H9 (cell line): ENCODE measurements around the gene IRF1. TPM values are rescaled to one million over a fixed set of nuclear protein-coding genes. Genes with fewer than 3 reads are reported as not detected.

Experiments used
- DNase-seq: peaks from one replicate; pipeline ENCODE4 v3.0.0-alpha.2; 2017
- H2AFZ ChIP-seq: one replicate; pipeline ENCODE4 v1.6.1; 2013; ENCODE audit warnings: mild to moderate bottlenecking, low read length, control low read depth, moderate library complexity
- H2AK5ac ChIP-seq: 2 replicates; pipeline ENCODE4 v1.6.1; 2013; ENCODE audit warnings: low read length, control low read depth, mixed read lengths; ENCODE audit not compliant: insufficient read length
- H2BK120ac ChIP-seq: one replicate; pipeline ENCODE4 v1.6.1; 2013; ENCODE audit warnings: low read depth, mild to moderate bottlenecking, low read length, control low read depth, inconsistent platforms; ENCODE audit not compliant: poor library complexity, severe bottlenecking
- H2BK12ac ChIP-seq: 2 replicates; pipeline ENCODE4 v1.6.1; 2013; ENCODE audit warnings: low read length, control low read depth, mixed read lengths, low read depth; ENCODE audit not compliant: insufficient read length
- H2BK15ac ChIP-seq: 2 replicates; pipeline ENCODE4 v1.6.1; 2013; ENCODE audit warnings: low read depth, low read length, control low read depth
- H2BK20ac ChIP-seq: one replicate; pipeline ENCODE4 v1.6.1; 2013; ENCODE audit warnings: low read depth, mild to moderate bottlenecking, low read length, control low read depth, inconsistent platforms; ENCODE audit not compliant: poor library complexity, severe bottlenecking
- H2BK5ac ChIP-seq: 2 replicates; pipeline ENCODE4 v1.6.1; 2013; ENCODE audit warnings: low read length, control low read depth, mixed read lengths; ENCODE audit not compliant: insufficient read length
- H3K14ac ChIP-seq: 2 replicates; pipeline ENCODE4 v1.6.1; 2013; ENCODE audit warnings: low read length, control low read depth; ENCODE audit not compliant: insufficient read depth
- H3K18ac ChIP-seq: 2 replicates; pipeline ENCODE4 v1.6.1; 2013; ENCODE audit warnings: low read depth, mild to moderate bottlenecking, mixed read lengths, low read length, control low read depth; ENCODE audit not compliant: insufficient read length
- H3K23ac ChIP-seq: 2 replicates; pipeline ENCODE4 v1.6.1; 2013; ENCODE audit warnings: low read length, control low read depth, mixed read lengths, low read depth; ENCODE audit not compliant: insufficient read length
- H3K23me2 ChIP-seq: 2 replicates; pipeline ENCODE4 v1.6.1; 2013; ENCODE audit warnings: low read depth, mild to moderate bottlenecking, mixed read lengths, low read length, control low read depth; ENCODE audit not compliant: insufficient read length, poor library complexity, severe bottlenecking
- H3K27ac ChIP-seq: 2 replicates; pipeline ENCODE4 v1.5.1; 2013; ENCODE audit warnings: low read length, control low read depth, mixed read lengths, low read depth; ENCODE audit not compliant: insufficient read length
- H3K27me3 ChIP-seq: 2 replicates; pipeline ENCODE4 v1.6.1; 2013; ENCODE audit warnings: low read length, control low read depth, inconsistent platforms; ENCODE audit not compliant: insufficient read depth
- H3K4ac ChIP-seq: 2 replicates; pipeline ENCODE4 v1.6.1; 2013; ENCODE audit warnings: low read depth, mild to moderate bottlenecking, control low read depth, inconsistent platforms, low read length, moderate library complexity
- H3K4me1 ChIP-seq: 2 replicates; pipeline ENCODE4 v1.6.1; 2013; ENCODE audit warnings: low read length, control low read depth, inconsistent platforms; ENCODE audit not compliant: insufficient read depth
- H3K4me2 ChIP-seq: 2 replicates; pipeline ENCODE4 v1.6.1; 2013; ENCODE audit warnings: low read length, control low read depth, mixed read lengths; ENCODE audit not compliant: insufficient read length, insufficient read depth
- H3K56ac ChIP-seq: 2 replicates; pipeline ENCODE4 v1.6.1; 2013; ENCODE audit warnings: low read depth, mild to moderate bottlenecking, mixed read lengths, low read length, control low read depth; ENCODE audit not compliant: insufficient read length
- H3K79me1 ChIP-seq: 2 replicates; pipeline ENCODE4 v1.6.1; 2013; ENCODE audit warnings: low read depth, mild to moderate bottlenecking, moderate library complexity, low read length, control low read depth, inconsistent platforms; ENCODE audit not compliant: insufficient read depth, poor library complexity, severe bottlenecking
- H3K79me2 ChIP-seq: 2 replicates; pipeline ENCODE4 v1.6.1; 2013; ENCODE audit warnings: low read length, control low read depth, inconsistent platforms; ENCODE audit not compliant: insufficient read depth
- H3K9ac ChIP-seq: 2 replicates; pipeline ENCODE4 v1.6.1; 2013; ENCODE audit warnings: low read length, control low read depth, mixed read lengths; ENCODE audit not compliant: insufficient read length; ENCODE audit errors: extremely low read depth
- H3K9me3 ChIP-seq: one replicate; pipeline ENCODE4 v1.6.1; 2013; ENCODE audit warnings: low read depth, low read length, inconsistent platforms; ENCODE audit not compliant: control insufficient read depth
- H3T11ph ChIP-seq: one replicate; pipeline ENCODE4 v1.6.1; 2013; ENCODE audit warnings: mild to moderate bottlenecking, low read length, control low read depth, inconsistent platforms
- H4K20me1 ChIP-seq: one replicate; pipeline ENCODE4 v1.6.1; 2013; ENCODE audit not compliant: control insufficient read depth, insufficient read length, insufficient read depth
- H4K5ac ChIP-seq: 2 replicates; pipeline ENCODE4 v1.6.1; 2013; ENCODE audit warnings: low read depth, mild to moderate bottlenecking, mixed read lengths, low read length, control low read depth; ENCODE audit not compliant: insufficient read length
- H4K8ac ChIP-seq: replicated peaks from 2 replicates; pipeline ENCODE4 v1.6.1; 2013; ENCODE audit warnings: low read length, control low read depth, mixed read lengths, low read depth; ENCODE audit not compliant: insufficient read length
- H4K91ac ChIP-seq: 2 replicates; pipeline ENCODE4 v1.6.1; 2013; ENCODE audit warnings: low read depth, mild to moderate bottlenecking, moderate library complexity, mixed read lengths, low read length, control low read depth; ENCODE audit not compliant: insufficient read length
- H3K27ac Mint-ChIP-seq, 3 experiments: 2 replicates in 2 of 3; 3 replicates in 1 of 3; pipeline ENCODE4 v1.8.0; 2020 to 2021; ENCODE audit warnings: mixed read lengths in 3 of 3, mild to moderate bottlenecking in 1 of 3, moderate library complexity in 1 of 3
- H3K27me3 Mint-ChIP-seq: 2 replicates; pipeline ENCODE4 v1.8.0; 2021; ENCODE audit warnings: low read depth, mild to moderate bottlenecking, moderate library complexity, mixed read lengths
- H3K36me3 Mint-ChIP-seq, 3 experiments: 2 replicates in 2 of 3; 3 replicates in 1 of 3; pipeline ENCODE4 v1.8.0; 2020 to 2021; ENCODE audit warnings: low read depth in 3 of 3, mixed read lengths in 3 of 3; ENCODE audit not compliant: insufficient read depth in 1 of 3
- H3K4me1 Mint-ChIP-seq, 2 experiments: 2 replicates each; pipeline ENCODE4 v1.8.0; 2020; ENCODE audit warnings: mixed read lengths in 2 of 2
- H3K4me3 Mint-ChIP-seq, 2 experiments: 2 replicates in 1 of 2; 3 replicates in 1 of 2; pipeline ENCODE4 v1.8.0; 2020 to 2021; ENCODE audit warnings: mild to moderate bottlenecking in 2 of 2, mixed read lengths in 2 of 2, moderate library complexity in 1 of 2
- H3K9me3 Mint-ChIP-seq, 2 experiments: 2 replicates in 1 of 2; 3 replicates in 1 of 2; pipeline ENCODE4 v1.8.0; 2020; ENCODE audit warnings: mild to moderate bottlenecking in 2 of 2, mixed read lengths in 2 of 2, moderate library complexity in 1 of 2
- WGBS: extraction: QIAGEN DNeasy Blood & Tissue Kit; methylation state at CpG from one replicate; pipeline ENCODE4 v1.1.7; 2013; ENCODE audit warnings: missing lambda C conversion rate, low lambda C conversion rate, mixed read lengths; ENCODE audit not compliant: insufficient read length; ENCODE audit errors: extremely low coverage; 5-methylcytosine and 5-hydroxymethylcytosine counted together
- total RNA-seq: library from RNA; stranded (reverse); gene quantifications from 2 replicates; pipeline ENCODE4 v1.2.1, GENCODE V29; 2021
- TF ChIP-seq, protein P1 (sequence below): fragments of 200-600 bp; sonication (generic); conservative IDR thresholded peaks from 3 replicates; pipeline ENCODE4 v1.8.0; 2021; ENCODE audit warnings: antibody characterized with exemption, mild to moderate bottlenecking

IRF1 gene
- total RNA-seq, 1 experiment from 2014 or later: 8.7 TPM

DNA sequence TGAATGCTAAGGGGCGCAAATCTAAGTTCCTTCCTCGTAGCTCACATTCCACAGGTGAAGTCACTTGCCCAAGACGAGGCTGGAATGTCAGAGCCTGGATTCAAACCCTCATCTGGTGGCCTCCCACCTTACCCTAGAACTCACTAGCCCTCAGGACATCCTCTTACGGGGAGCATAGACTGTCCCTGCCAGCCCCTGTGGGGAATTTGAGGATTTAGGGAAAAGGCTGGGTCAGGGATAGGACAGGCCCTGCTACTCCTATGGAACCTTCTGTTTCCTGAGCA is 45.0 kb downstream of the IRF1 start:
- H4K20me1 ChIP-seq: no peaks in the 10 kb centered on the region
- H2BK20ac ChIP-seq: no peak overlapping the region
- no CpG with 5 or more reads among the region's 4 CpGs for WGBS
- no peaks in the 10 kb centered on the region for H3K79me2 ChIP-seq
- no peaks in the 10 kb centered on the region; the same call in 1 of the 2 replicates for H3K27me3 ChIP-seq
- H3K23me2 ChIP-seq: no peaks in the 10 kb centered on the region
- H3K27me3 Mint-ChIP-seq: peaks cover 8% of the 10 kb centered on the region
- no peak overlapping the region for H3K14ac ChIP-seq
- DNase-seq: no peak
- H3K27ac ChIP-seq: no peak overlapping the region
- H4K91ac ChIP-seq: no peak overlapping the region
- H4K5ac ChIP-seq: no peak overlapping the region
- H3K9me3 Mint-ChIP-seq: peaks cover 0 to 9% of the 10 kb centered on the region in 2 experiments; a peak in 3 of 5 replicates
- H3K9me3 ChIP-seq: no peaks in the 10 kb centered on the region
- H2AFZ ChIP-seq: no peak overlapping the region
- no peak overlapping the region for H3K18ac ChIP-seq
- no peaks in the 10 kb centered on the region for H3K79me1 ChIP-seq
- H2BK5ac ChIP-seq: no peak overlapping the region
- peaks cover 0 to 9% (median 2%) of the 10 kb centered on the region in 3 experiments; a peak in 3 of 7 replicates for H3K36me3 Mint-ChIP-seq
- no peak overlapping the region for H2BK15ac ChIP-seq
- H4K8ac ChIP-seq: no peak overlapping the region
- no peak overlapping the region for H3K56ac ChIP-seq
- no peak overlapping the region for H3T11ph ChIP-seq
- H2BK120ac ChIP-seq: no peak overlapping the region
- no peak overlapping the region for H3K23ac ChIP-seq
- H3K4me2 ChIP-seq: no peak overlapping the region
- H2BK12ac ChIP-seq: no peak overlapping the region
- no peak overlapping the region for H3K4ac ChIP-seq
- H3K4me1 ChIP-seq: peaks cover 5% of the 10 kb centered on the region
- H3K4me1 Mint-ChIP-seq: peaks cover 28 to 31% of the 10 kb centered on the region in 2 experiments
- H2AK5ac ChIP-seq: no peak overlapping the region
- H3K9ac ChIP-seq: no peak overlapping the region
- H3K4me3 Mint-ChIP-seq: no peak overlapping the region
- TF ChIP-seq, protein P1, sequence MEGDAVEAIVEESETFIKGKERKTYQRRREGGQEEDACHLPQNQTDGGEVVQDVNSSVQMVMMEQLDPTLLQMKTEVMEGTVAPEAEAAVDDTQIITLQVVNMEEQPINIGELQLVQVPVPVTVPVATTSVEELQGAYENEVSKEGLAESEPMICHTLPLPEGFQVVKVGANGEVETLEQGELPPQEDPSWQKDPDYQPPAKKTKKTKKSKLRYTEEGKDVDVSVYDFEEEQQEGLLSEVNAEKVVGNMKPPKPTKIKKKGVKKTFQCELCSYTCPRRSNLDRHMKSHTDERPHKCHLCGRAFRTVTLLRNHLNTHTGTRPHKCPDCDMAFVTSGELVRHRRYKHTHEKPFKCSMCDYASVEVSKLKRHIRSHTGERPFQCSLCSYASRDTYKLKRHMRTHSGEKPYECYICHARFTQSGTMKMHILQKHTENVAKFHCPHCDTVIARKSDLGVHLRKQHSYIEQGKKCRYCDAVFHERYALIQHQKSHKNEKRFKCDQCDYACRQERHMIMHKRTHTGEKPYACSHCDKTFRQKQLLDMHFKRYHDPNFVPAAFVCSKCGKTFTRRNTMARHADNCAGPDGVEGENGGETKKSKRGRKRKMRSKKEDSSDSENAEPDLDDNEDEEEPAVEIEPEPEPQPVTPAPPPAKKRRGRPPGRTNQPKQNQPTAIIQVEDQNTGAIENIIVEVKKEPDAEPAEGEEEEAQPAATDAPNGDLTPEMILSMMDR: no peak
- no peak overlapping the region; a peak in 1 of 7 replicates for H3K27ac Mint-ChIP-seq
